ENCODE results near the gene LGALS9.
"Not testable (repeated sequence)": the region's sequence is repeated elsewhere in the genome, so short reads cannot be mapped to it uniquely, and the experiment has no call there.

LGALS9 gene

DNA sequence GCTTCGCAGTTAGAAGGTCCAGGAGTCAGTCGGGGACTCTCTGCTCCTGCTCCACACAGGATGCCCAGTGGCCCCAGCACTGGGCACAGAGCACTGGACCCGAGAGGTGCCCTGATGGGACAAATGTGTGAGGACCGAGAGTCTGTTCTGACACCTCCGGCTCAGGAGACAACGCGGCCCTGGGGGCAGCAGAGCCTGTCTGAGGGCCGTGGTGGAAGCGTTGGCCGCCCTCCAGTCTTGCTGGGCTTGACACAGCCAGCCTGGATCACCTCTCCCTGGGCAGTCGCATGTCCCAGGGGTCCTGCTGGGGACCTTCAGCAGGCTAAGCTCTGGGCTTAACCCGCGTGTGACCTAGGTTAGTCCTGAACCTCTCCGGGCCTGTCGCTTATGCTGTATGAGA lies 23.1 kb downstream of the LGALS9 start:
- no peak for DNase-seq (ENCODE audit: low read depth in 2 of 2)

GRCh38 chr17:27654654-27655524 lies 23.9 kb downstream of the LGALS9 start:
- DNase-seq (ENCODE audit: low read depth in 2 of 2) = peak; percentile 16 to 36

GRCh38 chr17:27655525-27656111 lies 24.6 kb downstream of the LGALS9 start:
- DNase-seq (ENCODE audit: low read depth in 2 of 2) = not testable (repeated sequence)

- not testable (repeated sequence) for DNase-seq (ENCODE audit: low read depth in 2 of 2)
These were observed 25.6 kb downstream of the LGALS9 start for GRCh38 chr17:27656620-27657019.

- no peak for DNase-seq (ENCODE audit: low read depth in 2 of 2)
These were observed 26.6 kb downstream of the LGALS9 start for GRCh38 chr17:27657620-27658019.

- DNase-seq (ENCODE audit: low read depth in 2 of 2) = no peak
These were observed 28.7 kb downstream of the LGALS9 start for GRCh38 chr17:27659683-27660082.

- DNase-seq (ENCODE audit: low read depth in 2 of 2) = no peak
These were observed 29.4 kb downstream of the LGALS9 start for GRCh38 chr17:27660436-27660835.

GRCh38 chr17:27663936-27664605 lies 33.1 kb downstream of the LGALS9 start:
- DNase-seq (ENCODE audit: low read depth in 2 of 2) = no peak

- no peak for DNase-seq (ENCODE audit: low read depth in 2 of 2)
These were observed 33.6 kb downstream of the LGALS9 start for GRCh38 chr17:27664606-27664965.

GRCh38 chr17:27665549-27665948 lies 34.6 kb downstream of the LGALS9 start:
- DNase-seq (ENCODE audit: low read depth in 2 of 2) = no peak

GRCh38 chr17:27666270-27666669 lies 35.3 kb downstream of the LGALS9 start:
- DNase-seq (ENCODE audit: low read depth in 2 of 2) = not testable (repeated sequence)

DNA sequence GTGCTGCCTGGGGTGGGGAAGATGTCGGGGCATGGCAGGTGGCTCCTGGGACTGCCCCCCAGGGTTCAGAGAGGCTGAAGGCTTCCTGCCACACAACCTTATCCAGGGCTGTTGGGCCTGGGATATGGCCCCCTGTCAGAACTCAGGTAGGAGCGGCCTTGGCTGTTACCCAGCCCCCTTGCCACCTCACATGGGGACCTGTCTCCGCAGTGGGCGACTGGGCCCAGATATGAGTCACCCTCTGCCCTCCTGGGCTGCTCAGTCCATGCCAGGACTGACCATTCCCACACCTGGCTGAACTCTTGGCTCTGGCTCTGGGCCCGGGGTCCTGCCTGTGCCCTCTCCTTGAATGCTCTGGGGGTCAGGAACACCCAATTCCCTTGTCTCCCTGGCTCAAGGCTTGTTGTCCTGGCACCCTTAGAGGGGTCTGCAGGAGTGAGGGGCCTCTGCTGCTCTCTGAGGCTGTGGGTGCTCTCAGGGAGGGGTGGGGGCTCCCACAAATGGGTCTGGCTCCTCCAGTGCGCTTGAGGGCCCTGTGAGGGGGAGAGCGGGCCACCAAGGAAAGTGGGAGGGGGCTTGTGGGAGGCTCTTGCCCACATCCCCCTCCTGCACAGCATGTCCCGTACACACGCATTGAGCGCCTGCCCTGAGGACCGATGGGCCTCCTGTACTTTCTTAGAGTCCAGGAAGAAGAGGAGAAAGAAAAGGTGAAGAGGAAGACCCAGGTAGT lies 36.0 kb downstream of the LGALS9 start:
- DNase-seq (ENCODE audit: low read depth in 2 of 2) = no peak

DNA sequence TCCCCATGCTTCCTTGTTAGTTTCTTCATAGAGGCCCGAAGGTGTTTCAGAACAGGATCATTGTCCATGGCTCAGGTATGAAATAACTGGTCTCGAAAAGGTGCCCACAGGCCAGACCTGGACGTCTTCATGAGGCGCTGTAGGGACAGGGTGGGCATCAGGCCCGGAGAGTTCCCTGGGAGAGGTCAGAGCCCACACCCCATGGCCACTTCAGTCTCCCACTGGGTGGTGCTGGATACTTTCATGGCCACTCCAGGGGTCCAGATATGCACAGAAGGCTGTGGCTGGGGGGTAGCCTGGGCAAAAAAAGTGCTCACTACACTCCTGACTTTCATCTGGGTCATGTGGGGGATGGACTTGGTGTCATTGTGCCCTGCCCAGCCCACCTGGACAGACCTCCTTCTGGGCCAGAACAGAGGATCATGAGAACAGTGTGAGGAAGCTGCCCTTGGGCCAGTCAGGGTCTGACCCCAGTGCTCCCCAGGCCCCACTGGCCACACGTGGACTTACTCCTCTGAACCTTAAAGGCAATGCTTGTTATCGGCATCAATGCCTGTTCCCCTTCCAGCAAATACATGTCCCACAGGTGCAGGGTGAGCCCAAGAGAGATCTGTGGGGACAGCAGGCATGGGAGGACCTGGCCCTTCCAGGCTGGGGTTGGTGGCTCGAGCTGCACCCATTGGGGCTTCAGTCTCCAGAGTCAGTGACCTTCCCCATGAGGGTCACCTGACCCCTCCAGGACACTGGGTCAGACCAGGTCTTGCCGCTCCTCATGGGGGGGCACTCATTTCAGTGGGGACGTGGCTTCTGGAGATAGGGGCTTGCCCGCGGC lies 36.9 kb downstream of the LGALS9 start:
- DNase-seq (ENCODE audit: low read depth in 2 of 2) = no peak

DNA sequence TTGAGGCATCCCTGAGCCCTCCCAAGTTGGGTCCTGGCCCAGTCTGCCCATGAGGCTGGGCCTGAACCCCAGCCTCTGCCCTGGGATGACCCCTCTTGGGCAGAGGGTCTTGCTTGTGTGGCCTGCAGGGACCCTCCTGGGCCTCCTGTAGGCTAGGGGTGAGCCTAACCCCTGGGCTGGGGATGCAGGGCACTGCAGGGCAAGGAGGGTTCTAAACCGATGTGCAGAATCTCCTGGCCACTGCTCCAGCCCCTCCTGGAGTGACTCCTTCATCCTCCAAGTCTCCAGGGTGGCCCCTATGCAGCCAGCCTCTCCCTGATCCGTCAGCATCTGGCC lies 37.5 kb downstream of the LGALS9 start:
- DNase-seq (ENCODE audit: low read depth in 2 of 2) = no peak

DNA sequence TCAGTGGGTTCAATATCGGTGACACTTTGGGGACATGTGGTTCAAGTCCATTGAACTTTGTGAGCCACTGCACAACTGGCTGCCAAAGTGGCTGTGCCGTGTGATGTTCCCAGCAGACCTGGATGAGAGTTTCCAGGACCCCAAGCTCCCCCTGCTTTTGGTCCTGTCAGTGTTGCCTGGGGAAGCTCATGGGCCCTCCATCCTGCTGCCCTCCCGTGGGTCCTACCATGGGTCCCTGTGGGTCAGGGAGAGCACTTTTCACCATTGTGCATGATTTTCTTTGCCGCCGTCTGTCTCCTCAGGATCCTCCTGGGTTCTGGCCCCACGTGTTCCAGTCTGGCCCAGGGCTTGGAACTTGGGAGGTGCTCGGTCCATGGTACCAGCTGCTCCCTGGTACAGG lies 38.1 kb downstream of the LGALS9 start:
- DNase-seq (ENCODE audit: low read depth in 2 of 2) = no peak

- no peak for DNase-seq (ENCODE audit: low read depth in 2 of 2)
These were observed 38.9 kb downstream of the LGALS9 start for GRCh38 chr17:27669850-27670249.

DNA sequence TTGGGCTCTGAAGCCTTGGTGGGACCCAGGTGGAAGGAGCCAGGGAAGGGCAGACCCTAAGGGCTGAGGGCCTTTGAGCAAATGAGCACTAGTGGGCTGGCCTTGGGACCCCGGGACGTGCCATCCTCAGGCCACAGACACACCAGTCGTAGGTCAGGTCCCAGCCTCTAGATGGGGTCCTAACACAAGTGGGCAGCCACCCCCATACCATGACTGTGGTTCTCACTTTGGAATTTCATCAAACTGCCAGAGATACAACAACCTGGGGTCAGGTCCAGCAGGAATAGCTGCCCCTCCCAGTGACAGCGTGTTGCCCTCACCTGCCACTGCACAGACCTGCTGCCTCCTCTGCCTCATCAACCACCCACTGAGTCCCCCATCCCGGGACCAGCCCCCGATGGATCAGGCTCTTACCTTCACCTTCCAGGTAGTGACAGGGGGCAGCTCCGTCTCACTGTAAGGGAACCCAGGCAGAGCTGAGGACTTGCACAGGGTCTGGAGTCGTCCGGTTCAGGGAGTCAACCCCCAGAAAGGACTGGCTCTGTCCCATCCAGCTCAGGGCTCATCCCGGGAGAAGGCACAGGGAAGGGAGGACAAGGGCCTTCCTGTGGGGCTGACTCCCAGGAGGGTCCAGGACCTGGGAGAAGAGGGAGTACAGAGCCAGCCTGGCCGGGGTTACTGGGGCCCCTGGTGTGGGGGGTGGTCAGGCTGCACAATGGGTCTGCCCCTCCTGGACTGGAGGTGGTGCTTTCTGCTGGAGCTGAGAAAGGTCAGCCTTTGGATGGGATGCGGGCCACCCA lies 40.0 kb downstream of the LGALS9 start:
- no peak for DNase-seq (ENCODE audit: low read depth in 2 of 2)

DNA sequence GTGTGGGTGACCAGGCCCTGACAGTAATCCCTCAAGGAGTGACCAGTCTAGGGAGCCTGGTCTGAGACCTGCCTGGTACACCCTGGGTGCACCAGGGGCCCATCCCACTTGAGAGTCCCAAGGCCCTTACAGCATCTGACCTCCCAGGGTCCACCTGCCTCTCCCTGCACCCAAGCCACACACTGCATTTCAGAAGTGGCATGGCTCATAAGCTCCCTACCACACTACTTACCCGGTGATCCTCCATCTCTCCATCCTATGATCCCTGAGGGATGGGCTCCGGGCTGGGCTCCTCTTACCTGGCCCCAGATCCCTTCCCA lies 40.6 kb downstream of the LGALS9 start:
- no peak for DNase-seq (ENCODE audit: low read depth in 2 of 2)

DNA sequence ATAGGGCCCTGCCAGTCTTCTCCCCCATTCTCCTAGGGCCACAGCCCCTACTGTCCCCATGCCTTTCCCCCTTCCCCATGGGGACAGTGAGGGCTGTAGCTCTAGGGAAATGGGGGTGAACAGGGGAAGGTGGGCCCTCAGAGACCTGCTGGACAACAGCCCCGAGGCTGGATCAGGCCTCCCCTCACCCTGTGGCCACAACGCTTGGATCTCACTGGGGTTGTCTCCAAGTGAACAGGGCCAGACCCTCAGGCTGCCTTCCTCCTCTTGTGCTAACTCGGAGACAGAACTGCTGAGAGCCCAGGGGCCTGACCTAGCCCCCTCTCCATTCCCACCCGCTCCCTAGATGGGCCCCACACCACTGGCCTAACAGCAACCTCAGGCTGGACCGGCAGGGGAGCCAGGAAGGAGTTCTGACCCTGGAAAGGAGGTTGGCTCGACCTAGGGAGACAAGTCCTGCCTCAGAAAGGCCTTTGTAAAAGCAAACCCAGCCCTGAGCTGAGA lies 41.0 kb downstream of the LGALS9 start:
- DNase-seq (ENCODE audit: low read depth in 2 of 2) = not testable (repeated sequence)

GRCh38 chr17:27674335-27674734 lies 43.3 kb downstream of the LGALS9 start:
- DNase-seq (ENCODE audit: low read depth in 2 of 2) = no peak

DNA sequence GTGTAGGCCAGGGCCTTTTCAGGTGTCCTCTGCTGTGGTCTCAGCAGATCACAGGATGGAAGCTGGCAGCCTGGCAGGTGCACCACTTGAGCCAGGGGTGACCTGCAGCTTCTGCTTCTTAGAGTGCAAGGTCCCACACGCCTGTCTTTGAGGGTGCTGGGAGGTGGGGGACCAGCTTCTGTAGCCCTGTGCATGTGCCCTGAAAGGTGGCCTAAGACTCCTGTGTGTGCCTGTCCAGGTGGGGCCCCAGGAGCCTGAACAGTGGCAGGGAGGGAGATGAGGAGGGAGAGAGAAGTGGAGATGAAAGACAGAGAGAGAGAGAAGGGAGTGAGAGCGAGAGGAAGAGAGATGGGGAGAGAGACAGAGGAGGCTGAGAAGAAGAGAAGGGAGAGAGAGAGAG lies 46.2 kb downstream of the LGALS9 start:
- no peak for DNase-seq (ENCODE audit: low read depth in 2 of 2)
